ENCODE data around the gene POC5. TPM values are rescaled to one million over a fixed set of nuclear protein-coding genes. Genes with fewer than 3 reads are reported as not detected.

POC5 gene
- total and polyA plus RNA-seq, 2 experiments from 2014 or later, result 9.3 to 16.5 TPM

- peaks cover 29% of the 10 kb centered on the region for H3K27me3 ChIP-seq
- H3K27ac ChIP-seq, result no peak overlapping the region
- H3K4me3 ChIP-seq, result no peak overlapping the region
- no peaks in the 10 kb centered on the region for H3K4me1 ChIP-seq (ENCODE audit: low read depth)
- no peak for TF ChIP-seq CTCF (IDR thresholded peaks at IDR 0.05; ENCODE audit: low read depth, low read length)
- H3K9me3 ChIP-seq (ENCODE audit: low read depth), result no peaks in the 10 kb centered on the region
- DNase-seq (ENCODE audit: low read depth in 1 of 2, low spot score in 1 of 2), result no peak
- no peaks in the 10 kb centered on the region for H3K36me3 ChIP-seq
These were observed 44.6 kb downstream of the POC5 start for GRCh38 chr5:75672616-75673015.

GRCh38 chr5:75671506-75671905 is 45.7 kb downstream of the POC5 start:
- no peaks in the 10 kb centered on the region for H3K4me1 ChIP-seq (ENCODE audit: low read depth)
- no peak overlapping the region for H3K27ac ChIP-seq
- no peaks in the 10 kb centered on the region for H3K9me3 ChIP-seq (ENCODE audit: low read depth)
- no peaks in the 10 kb centered on the region for H3K36me3 ChIP-seq
- peaks cover 40% of the 10 kb centered on the region for H3K27me3 ChIP-seq
- no peak overlapping the region for H3K4me3 ChIP-seq
- DNase-seq (ENCODE audit: low read depth in 1 of 2, low spot score in 1 of 2), result peak in 1 of 2 donors; percentile 31
- TF ChIP-seq CTCF (IDR thresholded peaks at IDR 0.05; ENCODE audit: low read depth, low read length), result no peak

- DNase-seq (ENCODE audit: low read depth in 1 of 2, low spot score in 1 of 2), result peak in 1 of 2 donors; percentile 50
- TF ChIP-seq CTCF (IDR thresholded peaks at IDR 0.05; ENCODE audit: low read depth, low read length), result no peak
These were observed 46.7 kb downstream of the POC5 start for GRCh38 chr5:75670577-75670976.

DNA sequence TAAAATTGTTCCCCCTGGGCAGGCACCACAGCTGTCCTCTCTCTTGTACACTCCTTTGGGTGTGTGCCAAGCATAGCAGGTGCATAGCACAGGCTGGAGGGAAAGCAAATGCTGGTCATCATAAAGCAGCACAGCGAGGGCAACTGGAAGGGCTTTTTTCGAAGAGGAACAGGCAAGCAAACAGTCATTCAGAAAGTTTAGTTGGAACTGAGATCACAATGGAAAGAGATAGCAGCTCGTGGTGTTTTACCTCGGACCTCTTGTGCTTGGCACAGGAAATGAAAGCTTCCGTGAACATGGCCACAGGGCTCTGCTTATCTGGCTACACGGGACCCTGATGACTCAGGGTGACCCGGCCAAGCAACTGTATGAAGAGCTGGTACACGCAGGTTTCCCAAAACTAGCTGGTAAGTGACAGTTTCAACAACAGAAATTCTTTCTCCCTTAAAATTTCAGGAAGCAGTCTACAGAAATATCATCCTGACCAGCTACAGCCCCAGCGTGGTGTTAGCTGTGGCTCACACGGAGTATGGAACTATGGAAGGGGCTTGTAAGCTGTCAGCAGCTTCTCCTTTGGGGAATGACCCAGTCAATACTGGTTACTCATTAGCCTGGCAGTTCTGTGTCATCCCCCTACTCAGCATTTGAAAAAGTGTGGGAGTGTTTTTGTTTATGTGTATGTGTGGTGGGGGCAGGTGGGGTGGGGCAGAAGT is 48.1 kb downstream of the POC5 start:
- no peak overlapping the region for H3K27ac ChIP-seq
- H3K27me3 ChIP-seq, result peaks cover 64% of the 10 kb centered on the region
- peak in 1 of 2 donors; percentile 40 for DNase-seq (ENCODE audit: low read depth in 1 of 2, low spot score in 1 of 2)
- no peak for TF ChIP-seq CTCF (IDR thresholded peaks at IDR 0.05; ENCODE audit: low read depth, low read length)
- H3K4me1 ChIP-seq (ENCODE audit: low read depth), result no peaks in the 10 kb centered on the region
- H3K36me3 ChIP-seq, result no peaks in the 10 kb centered on the region
- H3K4me3 ChIP-seq, result no peak overlapping the region
- H3K9me3 ChIP-seq (ENCODE audit: low read depth), result no peaks in the 10 kb centered on the region

More at GRCh38 chr5:75670577-75670976, 46.7 kb downstream of the POC5 start:
- no peaks in the 10 kb centered on the region for H3K9me3 ChIP-seq (ENCODE audit: low read depth)
- no peak overlapping the region for H3K27ac ChIP-seq
- H3K27me3 ChIP-seq, result peaks cover 50% of the 10 kb centered on the region
- no peak overlapping the region for H3K4me3 ChIP-seq
- H3K4me1 ChIP-seq (ENCODE audit: low read depth), result no peaks in the 10 kb centered on the region
- no peaks in the 10 kb centered on the region for H3K36me3 ChIP-seq

- Histone ChIP-seq H3K4me3 (no peak overlapping the region), H3K9me3 (ENCODE audit: low read depth) (no peaks in the 10 kb centered on the region), H3K27ac (no peak overlapping the region), H3K4me1 (ENCODE audit: low read depth) (no peaks in the 10 kb centered on the region), H3K27me3 (peaks cover 71% of the 10 kb centered on the region), H3K36me3 (no peaks in the 10 kb centered on the region)
- DNase-seq (ENCODE audit: low read depth in 1 of 2, low spot score in 1 of 2), result no peak
- TF ChIP-seq CTCF (IDR thresholded peaks at IDR 0.05; ENCODE audit: low read depth, low read length), result no peak
These were observed 48.8 kb downstream of the POC5 start for GRCh38 chr5:75668445-75668844.
